H1 (cell line): ENCODE results near the gene ZNG1B. TPM values are rescaled to one million over a fixed set of nuclear protein-coding genes. Genes with fewer than 3 reads are reported as not detected.

Source experiments
- CTCF ChIA-PET: fragments of 300-600 bp; sonication (Branson Sonifier 250); formaldehyde crosslinking; loops from one replicate; lab custom pipeline; 2021; ENCODE audit not compliant: partially characterized antibody; lab: Charles Lee
- POLR2A ChIA-PET: fragments of 300-600 bp; sonication (Branson Sonifier 250); formaldehyde crosslinking; loops from one replicate; lab custom pipeline; 2021; ENCODE audit warnings: inconsistent platforms; ENCODE audit not compliant: partially characterized antibody; lab: Charles Lee
- DNase-seq, 2 experiments: peaks; one replicate each; pipeline versions ENCODE4 v3.0.0 to v3.0.0-alpha.2; 2010 to 2022; ENCODE audit warnings: low spot score in 2 of 2, low read depth in 1 of 2, mixed read lengths in 1 of 2
- FAIRE-seq: peaks from 2 replicates; lab custom pipeline; 2011; peaks lifted over from hg19 to GRCh38; lab: Jason Lieb, UNC
- H2AFZ ChIP-seq: 2 replicates; pipeline ENCODE4 v1.8.1; 2012; ENCODE audit warnings: low read length, inconsistent platforms
- H2AK5ac ChIP-seq: 2 replicates; pipeline ENCODE4 v1.6.1; 2013; ENCODE audit warnings: low read depth, low read length
- H2BK120ac ChIP-seq: replicated peaks from 2 replicates; pipeline ENCODE3; 2013; ENCODE audit warnings: low read depth, low read length, inconsistent platforms
- H2BK12ac ChIP-seq: 2 replicates; pipeline ENCODE4 v1.6.1; 2013; ENCODE audit warnings: low read depth, low read length
- H2BK15ac ChIP-seq: 2 replicates; pipeline ENCODE4 v1.6.1; 2013; ENCODE audit warnings: low read length
- H2BK20ac ChIP-seq: 2 replicates; pipeline ENCODE4 v1.6.1; 2013; ENCODE audit warnings: low read length
- H2BK5ac ChIP-seq: 2 replicates; pipeline ENCODE4 v1.6.1; 2013; ENCODE audit warnings: low read depth, low read length
- H3K14ac ChIP-seq: 2 replicates; pipeline ENCODE4 v1.6.1; 2013; ENCODE audit warnings: inconsistent platforms; ENCODE audit not compliant: insufficient read length
- H3K18ac ChIP-seq: 2 replicates; pipeline ENCODE4 v1.6.1; 2013; ENCODE audit warnings: low read length; ENCODE audit errors: extremely low read depth
- H3K23ac ChIP-seq: 2 replicates; pipeline ENCODE4 v1.6.1; 2013; ENCODE audit warnings: inconsistent platforms; ENCODE audit not compliant: insufficient read length
- H3K23me2 ChIP-seq: 2 replicates; pipeline ENCODE4 v1.6.1; 2013; ENCODE audit warnings: low read depth, low read length
- H3K27ac ChIP-seq: 2 replicates; pipeline ENCODE4 v1.6.1; 2011; ENCODE audit warnings: low read depth, low read length, inconsistent platforms
- H3K27me3 ChIP-seq, 4 experiments: replicated peaks in 1 of 4; 1 replicate in 1 of 4; 2 replicates in 3 of 4; pipeline versions ENCODE4 v1.6.1 to v1.8.1; 2011 to 2013; ENCODE audit warnings: low read length in 3 of 4, mild to moderate bottlenecking in 3 of 4, inconsistent platforms in 2 of 4, mixed read lengths in 2 of 4, moderate library complexity in 1 of 4; ENCODE audit not compliant: control insufficient read depth in 3 of 4, insufficient read depth in 3 of 4; ENCODE audit errors: extremely low read depth in 1 of 4
- H3K36me3 ChIP-seq, 4 experiments: 2 replicates each; pipeline versions ENCODE4 v1.6.1 to v1.8.1; 2011 to 2013; ENCODE audit warnings: mild to moderate bottlenecking in 4 of 4, low read length in 3 of 4, moderate library complexity in 2 of 4, control low read depth in 1 of 4, inconsistent platforms in 1 of 4; ENCODE audit not compliant: insufficient read depth in 4 of 4, control insufficient read depth in 2 of 4
- H3K4ac ChIP-seq: replicated peaks from 2 replicates; pipeline ENCODE3; 2013; ENCODE audit warnings: low read length, low read depth, mixed read lengths, inconsistent platforms; ENCODE audit not compliant: insufficient read length
- H3K4me1 ChIP-seq, 4 experiments: replicated peaks in 1 of 4; 1 replicate in 1 of 4; 2 replicates in 3 of 4; pipeline versions ENCODE4 v1.6.1 to v1.8.1; 2011 to 2013; ENCODE audit warnings: low read length in 3 of 4, inconsistent platforms in 2 of 4, mixed read lengths in 1 of 4; ENCODE audit not compliant: insufficient read depth in 4 of 4, control insufficient read depth in 3 of 4
- H3K4me2 ChIP-seq, 2 experiments: 2 replicates each; pipeline versions ENCODE4 v1.6.1 to v1.8.1; 2011 to 2013; ENCODE audit warnings: low read depth in 2 of 2, low read length in 2 of 2, control low read depth in 1 of 2, inconsistent platforms in 1 of 2, mild to moderate bottlenecking in 1 of 2; ENCODE audit not compliant: insufficient read depth in 1 of 2
- H3K4me3 ChIP-seq, 4 experiments: fragments of 200-600, 300-600 bp in 1 of 4; sonication (generic), shearing (Covaris generic), sonication (Bioruptor Twin) in 1 of 4; 2 replicates each; pipeline versions ENCODE4 v1.5.1 to v1.8.1; 2011 to 2016; ENCODE audit warnings: low read length in 4 of 4, low read depth in 3 of 4, control low read depth in 2 of 4, inconsistent platforms in 2 of 4, mild to moderate bottlenecking in 2 of 4, mixed read lengths in 1 of 4, moderate library complexity in 1 of 4; ENCODE audit not compliant: insufficient read depth in 2 of 4; ENCODE audit errors: extremely low read depth in 1 of 4
- H3K56ac ChIP-seq: replicated peaks from 2 replicates; pipeline ENCODE3; 2013; ENCODE audit warnings: low read depth, mild to moderate bottlenecking, mixed read lengths, low read length, inconsistent platforms; ENCODE audit not compliant: insufficient read length
- H3K79me1 ChIP-seq: 2 replicates; pipeline ENCODE4 v1.6.1; 2013; ENCODE audit warnings: low read depth, low read length, control low read depth
- H3K79me2 ChIP-seq, 2 experiments: 2 replicates each; pipeline versions ENCODE4 v1.6.1 to v1.8.1; 2012 to 2013; ENCODE audit warnings: low read length in 2 of 2, mild to moderate bottlenecking in 2 of 2, inconsistent platforms in 1 of 2; ENCODE audit not compliant: insufficient read depth in 2 of 2, control insufficient read depth in 1 of 2
- H3K9ac ChIP-seq, 4 experiments: replicated peaks in 1 of 4; 1 replicate in 1 of 4; 2 replicates in 3 of 4; pipeline versions ENCODE4 v1.6.1 to v1.8.1; 2011 to 2013; ENCODE audit warnings: low read depth in 3 of 4, low read length in 3 of 4, control low read depth in 2 of 4, mild to moderate bottlenecking in 2 of 4, moderate library complexity in 2 of 4, inconsistent platforms in 1 of 4; ENCODE audit errors: extremely low read depth in 1 of 4
- H3K9me3 ChIP-seq, 2 experiments: 2 replicates each; pipeline versions ENCODE4 v1.6.1 to v1.8.1; 2012 to 2013; ENCODE audit warnings: mild to moderate bottlenecking in 2 of 2, moderate library complexity in 2 of 2, control low read depth in 1 of 2, inconsistent platforms in 1 of 2, low read depth in 1 of 2, low read length in 1 of 2, mixed read lengths in 1 of 2; ENCODE audit not compliant: insufficient read depth in 2 of 2
- H4K20me1 ChIP-seq, 2 experiments: replicated peaks in 1 of 2; 2 replicates each; pipeline versions ENCODE3 to v1.8.1; 2011 to 2013; ENCODE audit warnings: inconsistent platforms in 2 of 2, low read length in 2 of 2, mild to moderate bottlenecking in 1 of 2; ENCODE audit not compliant: insufficient read depth in 2 of 2, control insufficient read depth in 1 of 2
- H4K5ac ChIP-seq: 2 replicates; pipeline ENCODE4 v1.6.1; 2013; ENCODE audit warnings: low read length, low read depth, mixed read lengths, inconsistent platforms; ENCODE audit not compliant: insufficient read length
- H4K8ac ChIP-seq: 2 replicates; pipeline ENCODE4 v1.8.0; 2013; ENCODE audit warnings: mild to moderate bottlenecking, moderate library complexity, low read length, inconsistent platforms; ENCODE audit not compliant: insufficient read depth; ENCODE audit errors: extremely low read depth
- H4K91ac ChIP-seq: replicated peaks from 2 replicates; pipeline ENCODE3; 2013; ENCODE audit warnings: low read length, mixed read lengths, inconsistent platforms; ENCODE audit not compliant: insufficient read length
- CBX5 ChIP-seq: fragments of 300-800, 300-1000 bp; sonication (generic); IDR thresholded peaks from 2 replicates; pipeline ENCODE4 v1.7.1; 2016; ENCODE audit warnings: antibody characterized with exemption, low read length, low read depth
- CREB1 ChIP-seq: IDR thresholded peaks from 2 replicates; pipeline ENCODE4 v1.6.1; 2012; ENCODE audit warnings: inconsistent platforms
- CTCF ChIP-seq, 3 experiments: IDR thresholded peaks; 1 replicate in 2 of 3; 2 replicates in 1 of 3; pipeline versions ENCODE4 v1.5.1 to v1.6.1; 2011; ENCODE audit warnings: low read length in 3 of 3, mild to moderate bottlenecking in 3 of 3, inconsistent platforms in 2 of 3, low read depth in 1 of 3, moderate library complexity in 1 of 3; ENCODE audit not compliant: insufficient read depth in 1 of 3; ENCODE audit errors: control extremely low read depth in 1 of 3
- RAD21 ChIP-seq, 2 experiments: IDR thresholded peaks in 1 of 2; conservative IDR thresholded peaks in 1 of 2; 2 replicates each; pipeline ENCODE4 v1.6.1; 2011; ENCODE audit warnings: low read depth in 2 of 2, low read length in 2 of 2, improper control_type of control experiment in 1 of 2, inconsistent platforms in 1 of 2, mild to moderate bottlenecking in 1 of 2, moderate library complexity in 1 of 2
- WGBS, 2 experiments: shearing (Covaris generic) in 1 of 2; methylation state at CpG; one replicate each; pipeline versions ENCODE4 v1.1.6 to v1.1.7; 2013 to 2015; ENCODE audit warnings: low lambda C conversion rate in 2 of 2, mixed read lengths in 2 of 2, inconsistent platforms in 1 of 2, low coverage in 1 of 2, missing lambda C conversion rate in 1 of 2; ENCODE audit not compliant: insufficient replicate concordance in 2 of 2, insufficient coverage in 1 of 2, insufficient read length in 1 of 2; ENCODE audit errors: extremely low coverage in 1 of 2, missing lambda C conversion rate in 1 of 2; 5-methylcytosine and 5-hydroxymethylcytosine counted together
- polyA plus RNA-seq, 7 experiments: library from polyadenylated mRNA; depleted of rRNA in 3 of 7; stranded (reverse) in 5 of 7; unstranded in 2 of 7; fragments of >200 nt in 5 of 7; fragments of 200-250 nt in 2 of 7; gene quantifications; 1 replicate in 5 of 7; 2 replicates in 1 of 7; 4 replicates in 1 of 7; pipeline versions ENCODE4 v1.2.1 to v1.2.3, GENCODE V29; 2011 to 2013; ENCODE audit warnings: missing spikeins in 2 of 7, mixed read lengths in 2 of 7
- total RNA-seq: library from RNA; stranded (reverse); fragmentation: NEBNext Ultra II Directional; extraction: Animal tissue kit (Norgen Biotek cat#: 25700); gene quantifications from 2 replicates; pipeline ENCODE4 v1.2.1, GENCODE V29; 2021

Gene ZNG1B
- total and polyA plus RNA-seq, 2 of the 8 experiments (the other 6 are each of a cell fraction or from before 2014, with no cell fraction given) = 12.8 to 32.7 TPM

GRCh38 chr2:113390124-113390849 lies 47.2 kb upstream of the ZNG1B start:
- WGBS, 2 experiments = 21% methylated on average over 11 of the region's 11 CpGs; no CpG with 5 or more reads in 1 of the 2 experiments
- Histone ChIP-seq H3K36me3 (no peaks in the 10 kb centered on the region), H2BK120ac (no peak overlapping the region), H2AFZ (no peak overlapping the region), H4K5ac (no peak overlapping the region), H3K9ac (no peak overlapping the region), H3K4me2 (no peak overlapping the region), H3K18ac (no peak overlapping the region), H2BK20ac (no peak overlapping the region), H4K8ac (no peak overlapping the region), H3K14ac (no peak overlapping the region), H2BK15ac (no peak overlapping the region), H2BK5ac (no peak overlapping the region), H3K23me2 (no peaks in the 10 kb centered on the region), H3K56ac (no peak overlapping the region), H3K9me3 (0 out of 4 replicates have a peak, but pooled peaks cover 0 to 2% of the 10 kb centered on the region in 2 experiments), H4K20me1 (no peaks in the 10 kb centered on the region), H3K27ac (no peak overlapping the region), H3K4me1 (no peaks in the 10 kb centered on the region), H4K91ac (no peak overlapping the region), H3K79me2 (no peaks in the 10 kb centered on the region), H3K79me1 (no peaks in the 10 kb centered on the region), H2BK12ac (no peak overlapping the region), H3K4ac (no peak overlapping the region), H3K27me3 (no peaks in the 10 kb centered on the region), H3K23ac (no peak overlapping the region), H3K4me3 (no peak overlapping the region), H2AK5ac (no peak overlapping the region)
- DNase-seq (peak in 1 of 2 experiments; percentile 62), FAIRE-seq (no peak)
- ChIA-PET CTCF (interaction anchor here (0.6 to 3.7 kb wide), 39 partner anchors 9 to 1571 kb away, joined by 3 to 44 read pairs (median 4); no protein-coding TSS in a partner anchor), POLR2A (no interaction called here)
- no peak for TF ChIP-seq CBX5
- peak; percentile 66; the same call in 1 of the 2 replicates for TF ChIP-seq CREB1
- peak; percentile 84 to 85 for TF ChIP-seq RAD21 (IDR thresholded peaks at IDR 0.05 in 1 of 2, conservative IDR thresholded peaks at IDR 0.05 in 1 of 2; ENCODE audit: low read depth in 2 of 2, low read length in 2 of 2)
- peak in 2 of 3 experiments; percentile 84 to 99; a peak in 3 of 4 replicates for TF ChIP-seq CTCF (IDR thresholded peaks at IDR 0.05; ENCODE audit: control extremely low read depth in 1 of 3, insufficient read depth in 1 of 3, low read depth in 1 of 3, low read length in 3 of 3)
